Right ventricle myocardium superior (tissue), 1 donor: ENCODE results near the gene OTX2. TPM values are rescaled to one million over a fixed set of nuclear protein-coding genes. Genes with fewer than 3 reads are reported as not detected.

Experiments
- ATAC-seq: fragments of 200-7000 bp; cut with Tn5 transposase; one replicate; pipeline ENCODE4 v1.9.1; 2020; ENCODE audit warnings: mild to moderate bottlenecking; ENCODE audit not compliant: poor library complexity
- DNase-seq: peaks from one replicate; pipeline ENCODE4 v3.0.0-alpha.2; 2020
- intact Hi-C: fragments of 100-400 bp; cut with DNase I; formaldehyde crosslinking; loops from one replicate; pipeline ENCODE4 v1.11.2; 2022
- long read RNA-seq: library from polyadenylated mRNA; unstranded; transcript quantifications from one replicate; pipeline ENCODE4 v2.0.0, GENCODE V29; 2021
- total RNA-seq: library from RNA; stranded (reverse); fragmentation: NEBNext Ultra II Directional; extraction: Animal tissue kit (Norgen Biotek cat#: 25700); gene quantifications from one replicate; pipeline ENCODE4 v1.2.1, GENCODE V29; 2021
- donor health status: DM: no; HTN: yes; CAD: no; lungs with severe emphysema.

Gene OTX2
- total RNA-seq: not detected
- long read RNA-seq: 0 reads

GRCh38 chr14:56810147-56810719 is at the start of gene OTX2:
Gene OTX2 (minus strand): TSS chr14:56810479. CDS start chr14:56805456, 5,023 bp downstream.
- ATAC-seq (no peak), DNase-seq (no peak)
- intact Hi-C loops: no loop called here

GRCh38 chr14:56858422-56858821 is 48.1 kb upstream of the OTX2 start:
- ATAC-seq (no peak), DNase-seq (no peak)
- intact Hi-C loops: no loop called here

- intact Hi-C loops: no loop called here
- ATAC-seq: no peak
These were observed 46.9 kb upstream of the OTX2 start for GRCh38 chr14:56857216-56857615.

GRCh38 chr14:56855891-56856461 is 45.7 kb upstream of the OTX2 start:
- ATAC-seq (no peak), DNase-seq (no peak)
- intact Hi-C loops: no loop called here

More at GRCh38 chr14:56857216-56857615, 46.9 kb upstream of the OTX2 start:
- no peak for DNase-seq

- ATAC-seq: no peak
- no peak for DNase-seq
- intact Hi-C loops: no loop called here
These were observed 44.0 kb upstream of the OTX2 start for GRCh38 chr14:56854325-56854724.

GRCh38 chr14:56846970-56847930 is 37.0 kb upstream of the OTX2 start:
- ATAC-seq (no peak), DNase-seq (no peak)
- intact Hi-C loops: no loop called here

GRCh38 chr14:56844406-56845002 is 34.2 kb upstream of the OTX2 start:
- ATAC-seq (no peak), DNase-seq (no peak)
- intact Hi-C loops: no loop called here

GRCh38 chr14:56841611-56842010 is 31.3 kb upstream of the OTX2 start:
- ATAC-seq (no peak), DNase-seq (no peak)
- intact Hi-C loops: no loop called here

- DNase-seq (no peak), ATAC-seq (no peak)
- intact Hi-C loops: no loop called here
These were observed 29.9 kb upstream of the OTX2 start for GRCh38 chr14:56840221-56840620.

GRCh38 chr14:56829151-56829550 is 18.9 kb upstream of the OTX2 start:
- intact Hi-C loops: no loop called here
- no peak for DNase-seq
- ATAC-seq: no peak

- DNase-seq: no peak
- no peak for ATAC-seq
- intact Hi-C loops: no loop called here
These were observed 15.9 kb upstream of the OTX2 start for GRCh38 chr14:56826214-56826613.

GRCh38 chr14:56821805-56822610 is 11.7 kb upstream of the OTX2 start:
- DNase-seq (no peak), ATAC-seq (no peak)
- intact Hi-C loops: no loop called here

GRCh38 chr14:56821177-56821576 is 10.9 kb upstream of the OTX2 start:
- ATAC-seq: no peak
- intact Hi-C loops: no loop called here
- DNase-seq: no peak

- intact Hi-C loops: no loop called here
- DNase-seq: no peak
These were observed 7.2 kb upstream of the OTX2 start for GRCh38 chr14:56817396-56817921.

GRCh38 chr14:56816574-56817391 is 6.5 kb upstream of the OTX2 start:
- intact Hi-C loops: no loop called here
- DNase-seq (no peak), ATAC-seq (no peak)

More at GRCh38 chr14:56817396-56817921, 7.2 kb upstream of the OTX2 start:
- no peak for ATAC-seq

GRCh38 chr14:56815745-56816144 is 5.5 kb upstream of the OTX2 start:
- DNase-seq (no peak), ATAC-seq (no peak)
- intact Hi-C loops: no loop called here

- intact Hi-C loops: no loop called here
- DNase-seq (no peak), ATAC-seq (no peak)
These were observed 4.9 kb upstream of the OTX2 start for GRCh38 chr14:56814969-56815700.
